HepG2 (cell line): ENCODE results near the gene SECTM1. TPM values are rescaled to one million over a fixed set of nuclear protein-coding genes. Genes with fewer than 3 reads are reported as not detected.

Experiments
- ATF7 ChIP-seq, 2 experiments: fragments of 450-650 bp in 1 of 2; sonication (generic) in 1 of 2; formaldehyde crosslinking in 1 of 2; IDR thresholded peaks; 2 replicates each; pipeline versions ENCODE4 v1.4.0 to v1.6.1; 2016 to 2020; ENCODE audit warnings: antibody characterized with exemption in 1 of 2, mild to moderate bottlenecking in 1 of 2, missing genetic modification reagents in 1 of 2
- CCAR2 ChIP-seq: fragments of 200-400 bp; formaldehyde crosslinking; optimal IDR thresholded peaks from 2 replicates; pipeline ENCODE3; 2018; ENCODE audit warnings: low read depth, mild to moderate bottlenecking, low read length, moderate library complexity
- HCFC1 ChIP-seq: fragments of 150-350 bp; IDR thresholded peaks from 2 replicates; pipeline ENCODE4 v1.6.1; 2014; ENCODE audit warnings: low read depth, low read length
- MYNN ChIP-seq: sonication (generic); formaldehyde crosslinking; IDR thresholded peaks from 2 replicates; pipeline ENCODE4 v1.4.0; 2020; ENCODE audit warnings: mild to moderate bottlenecking, low read depth, missing genetic modification reagents
- POGZ ChIP-seq: sonication (generic); formaldehyde crosslinking; IDR thresholded peaks from 2 replicates; pipeline ENCODE4 v1.4.0; 2020; ENCODE audit warnings: mild to moderate bottlenecking, missing genetic modification reagents
- PRPF4 ChIP-seq: fragments of 200-400 bp; formaldehyde crosslinking; IDR thresholded peaks from 2 replicates; pipeline ENCODE4 v1.6.1; 2016; ENCODE audit warnings: low read length, low read depth; ENCODE audit not compliant: poor library complexity, severe bottlenecking
- SP4 ChIP-seq: sonication (generic); formaldehyde crosslinking; IDR thresholded peaks from 2 replicates; pipeline ENCODE4 v1.8.1; 2023; ENCODE audit warnings: mild to moderate bottlenecking, missing genetic modification reagents
- ZNF431 ChIP-seq: sonication (generic); formaldehyde crosslinking; IDR thresholded peaks from 2 replicates; pipeline ENCODE4 v1.9.0; 2022; ENCODE audit warnings: missing genetic modification reagents, low read depth, mild to moderate bottlenecking, borderline replicate concordance
- ZNF629 ChIP-seq: sonication (generic); formaldehyde crosslinking; conservative IDR thresholded peaks from 2 replicates; pipeline ENCODE4 v1.5.0; 2020; ENCODE audit warnings: missing genetic modification reagents
- ZNF850 ChIP-seq: sonication (generic); formaldehyde crosslinking; conservative IDR thresholded peaks from 2 replicates; pipeline ENCODE4 v1.9.0; 2021; ENCODE audit warnings: mild to moderate bottlenecking, missing genetic modification reagents
- ZSCAN25 ChIP-seq: sonication (generic); formaldehyde crosslinking; IDR thresholded peaks from 2 replicates; pipeline ENCODE4 v1.8.0; 2022; ENCODE audit warnings: mild to moderate bottlenecking, missing genetic modification reagents
- polyA plus RNA-seq, 8 experiments: library from polyadenylated mRNA; depleted of rRNA in 3 of 8; stranded (reverse) in 7 of 8; unstranded in 1 of 8; fragments of >200 nt; fragmentation: Illumina TruSeq in 4 of 8; extraction: Trizol in 4 of 8; gene quantifications; 2 replicates each; pipeline versions ENCODE4 v1.2.1 to v1.2.3, GENCODE V29; 2011 to 2016; ENCODE audit warnings: low read depth in 4 of 8, missing spikeins in 1 of 8, mixed read lengths in 1 of 8; ENCODE audit not compliant: insufficient read depth in 1 of 8
- total RNA-seq, 5 experiments: library from RNA; depleted of rRNA; stranded (reverse); fragments of >200 nt; fragmentation: Illumina TruSeq; extraction: Trizol; gene quantifications; 2 replicates each; pipeline ENCODE4 v1.2.3, GENCODE V29; 2016; ENCODE audit warnings: low read depth in 1 of 5
- TF ChIP-seq, protein P1 (sequence below): sonication (generic); formaldehyde crosslinking; IDR thresholded peaks from 2 replicates; pipeline ENCODE4 v1.4.0; 2020; ENCODE audit warnings: missing genetic modification reagents, borderline replicate concordance
- TF ChIP-seq, protein P2 (sequence below): sonication (generic); formaldehyde crosslinking; IDR thresholded peaks from 2 replicates; pipeline ENCODE4 v1.5.0; 2020; ENCODE audit warnings: mild to moderate bottlenecking, low read depth, missing genetic modification reagents, borderline replicate concordance
- TF ChIP-seq, protein P3 (sequence below): sonication (generic); formaldehyde crosslinking; IDR thresholded peaks from 2 replicates; pipeline ENCODE4 v1.5.0; 2020; ENCODE audit warnings: mild to moderate bottlenecking, missing genetic modification reagents, moderate library complexity
- TF ChIP-seq, protein P4 (sequence below): sonication (generic); formaldehyde crosslinking; IDR thresholded peaks from 2 replicates; pipeline ENCODE4 v1.5.0; 2020; ENCODE audit warnings: mild to moderate bottlenecking, missing genetic modification reagents, borderline replicate concordance
- TF ChIP-seq, protein P5 (sequence below): sonication (generic); formaldehyde crosslinking; IDR thresholded peaks from 2 replicates; pipeline ENCODE4 v1.9.0; 2021; ENCODE audit warnings: mild to moderate bottlenecking, missing genetic modification reagents

The SECTM1 gene
- total and polyA plus RNA-seq, 2 of the 13 experiments (the other 11 are each of a cell fraction or from before 2014, with no cell fraction given), result 3.5 to 5.3 TPM

DNA sequence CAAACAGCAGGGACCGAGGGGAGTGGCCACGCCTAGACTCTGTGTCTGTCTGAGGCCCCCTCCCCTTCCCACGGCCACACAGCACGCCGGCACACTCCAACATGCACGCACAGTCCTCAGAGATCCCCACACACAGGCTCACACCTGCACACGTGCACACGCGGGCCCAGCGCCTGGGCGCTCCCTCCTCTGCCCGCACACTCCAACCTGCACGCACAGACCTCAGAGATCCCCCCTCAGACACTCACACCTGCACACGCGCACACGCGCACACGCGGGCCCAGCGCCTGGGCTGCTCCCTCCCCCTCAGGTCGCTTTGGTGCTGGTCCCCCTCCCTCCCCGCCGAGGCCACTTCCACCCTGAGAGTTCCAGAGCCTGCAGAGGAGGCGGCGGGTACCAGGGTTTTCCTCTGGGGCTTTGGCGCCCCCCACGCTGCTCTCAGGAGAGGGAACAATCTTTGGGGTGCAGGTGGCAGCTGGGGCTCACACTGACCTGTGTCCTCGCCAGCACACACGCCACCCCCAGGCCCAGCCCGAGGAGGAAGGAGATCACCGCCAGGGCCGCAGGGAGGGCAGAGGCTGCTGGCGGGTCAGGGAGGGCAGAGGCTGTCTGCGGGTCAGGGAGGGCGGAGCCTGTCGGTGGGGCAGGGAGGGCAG is 17.7 kb downstream of the SECTM1 start (continued):
- TF ChIP-seq, protein P1, sequence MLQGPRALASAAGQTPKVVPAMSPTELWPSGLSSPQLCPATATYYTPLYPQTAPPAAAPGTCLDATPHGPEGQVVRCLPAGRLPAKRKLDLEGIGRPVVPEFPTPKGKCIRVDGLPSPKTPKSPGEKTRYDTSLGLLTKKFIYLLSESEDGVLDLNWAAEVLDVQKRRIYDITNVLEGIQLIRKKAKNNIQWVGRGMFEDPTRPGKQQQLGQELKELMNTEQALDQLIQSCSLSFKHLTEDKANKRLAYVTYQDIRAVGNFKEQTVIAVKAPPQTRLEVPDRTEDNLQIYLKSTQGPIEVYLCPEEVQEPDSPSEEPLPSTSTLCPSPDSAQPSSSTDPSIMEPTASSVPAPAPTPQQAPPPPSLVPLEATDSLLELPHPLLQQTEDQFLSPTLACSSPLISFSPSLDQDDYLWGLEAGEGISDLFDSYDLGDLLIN (CRISPR knock-in tag), result no peak
- TF ChIP-seq MYNN, result no peak
- TF ChIP-seq PRPF4, result no peak
- no peak for TF ChIP-seq ZNF431 (CRISPR knock-in tag)
- TF ChIP-seq SP4 (CRISPR knock-in tag), result no peak
- TF ChIP-seq HCFC1, result no peak
- TF ChIP-seq CCAR2, result no peak
- TF ChIP-seq ZNF850 (CRISPR knock-in tag), result no peak
- TF ChIP-seq, protein P2, sequence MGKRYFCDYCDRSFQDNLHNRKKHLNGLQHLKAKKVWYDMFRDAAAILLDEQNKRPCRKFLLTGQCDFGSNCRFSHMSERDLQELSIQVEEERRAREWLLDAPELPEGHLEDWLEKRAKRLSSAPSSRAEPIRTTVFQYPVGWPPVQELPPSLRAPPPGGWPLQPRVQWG (CRISPR knock-in tag), result no peak
- TF ChIP-seq ATF7 (IDR thresholded peaks at IDR 0.05), result no peak
- TF ChIP-seq ATF7 (CRISPR knock-in tag; IDR thresholded peaks at IDR 0.05), result 0 out of 2 replicates have a peak, but pooled peaks have one; percentile 32
- TF ChIP-seq ZSCAN25 (CRISPR knock-in tag), result peak; percentile 85
- TF ChIP-seq, protein P3, sequence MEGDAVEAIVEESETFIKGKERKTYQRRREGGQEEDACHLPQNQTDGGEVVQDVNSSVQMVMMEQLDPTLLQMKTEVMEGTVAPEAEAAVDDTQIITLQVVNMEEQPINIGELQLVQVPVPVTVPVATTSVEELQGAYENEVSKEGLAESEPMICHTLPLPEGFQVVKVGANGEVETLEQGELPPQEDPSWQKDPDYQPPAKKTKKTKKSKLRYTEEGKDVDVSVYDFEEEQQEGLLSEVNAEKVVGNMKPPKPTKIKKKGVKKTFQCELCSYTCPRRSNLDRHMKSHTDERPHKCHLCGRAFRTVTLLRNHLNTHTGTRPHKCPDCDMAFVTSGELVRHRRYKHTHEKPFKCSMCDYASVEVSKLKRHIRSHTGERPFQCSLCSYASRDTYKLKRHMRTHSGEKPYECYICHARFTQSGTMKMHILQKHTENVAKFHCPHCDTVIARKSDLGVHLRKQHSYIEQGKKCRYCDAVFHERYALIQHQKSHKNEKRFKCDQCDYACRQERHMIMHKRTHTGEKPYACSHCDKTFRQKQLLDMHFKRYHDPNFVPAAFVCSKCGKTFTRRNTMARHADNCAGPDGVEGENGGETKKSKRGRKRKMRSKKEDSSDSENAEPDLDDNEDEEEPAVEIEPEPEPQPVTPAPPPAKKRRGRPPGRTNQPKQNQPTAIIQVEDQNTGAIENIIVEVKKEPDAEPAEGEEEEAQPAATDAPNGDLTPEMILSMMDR (CRISPR knock-in tag), result peak; percentile 53
- TF ChIP-seq, protein P4, sequence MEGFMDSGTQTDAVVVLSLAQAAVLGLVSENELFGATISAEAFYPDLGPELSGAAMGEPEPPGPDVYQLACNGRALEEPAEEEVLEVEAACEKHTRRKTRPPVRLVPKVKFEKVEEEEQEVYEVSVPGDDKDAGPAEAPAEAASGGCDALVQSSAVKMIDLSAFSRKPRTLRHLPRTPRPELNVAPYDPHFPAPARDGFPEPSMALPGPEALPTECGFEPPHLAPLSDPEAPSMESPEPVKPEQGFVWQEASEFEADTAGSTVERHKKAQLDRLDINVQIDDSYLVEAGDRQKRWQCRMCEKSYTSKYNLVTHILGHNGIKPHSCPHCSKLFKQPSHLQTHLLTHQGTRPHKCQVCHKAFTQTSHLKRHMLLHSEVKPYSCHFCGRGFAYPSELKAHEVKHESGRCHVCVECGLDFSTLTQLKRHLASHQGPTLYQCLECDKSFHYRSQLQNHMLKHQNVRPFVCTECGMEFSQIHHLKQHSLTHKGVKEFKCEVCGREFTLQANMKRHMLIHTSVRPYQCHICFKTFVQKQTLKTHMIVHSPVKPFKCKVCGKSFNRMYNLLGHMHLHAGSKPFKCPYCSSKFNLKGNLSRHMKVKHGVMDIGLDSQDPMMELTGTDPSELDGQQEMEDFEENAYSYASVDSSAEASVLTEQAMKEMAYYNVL, result peak; percentile 69; the same call in 1 of the 2 replicates
- no peak for TF ChIP-seq ZNF629 (CRISPR knock-in tag)
- TF ChIP-seq POGZ, result 0 out of 2 replicates have a peak, but pooled peaks have one; percentile 38
- TF ChIP-seq, protein P5, sequence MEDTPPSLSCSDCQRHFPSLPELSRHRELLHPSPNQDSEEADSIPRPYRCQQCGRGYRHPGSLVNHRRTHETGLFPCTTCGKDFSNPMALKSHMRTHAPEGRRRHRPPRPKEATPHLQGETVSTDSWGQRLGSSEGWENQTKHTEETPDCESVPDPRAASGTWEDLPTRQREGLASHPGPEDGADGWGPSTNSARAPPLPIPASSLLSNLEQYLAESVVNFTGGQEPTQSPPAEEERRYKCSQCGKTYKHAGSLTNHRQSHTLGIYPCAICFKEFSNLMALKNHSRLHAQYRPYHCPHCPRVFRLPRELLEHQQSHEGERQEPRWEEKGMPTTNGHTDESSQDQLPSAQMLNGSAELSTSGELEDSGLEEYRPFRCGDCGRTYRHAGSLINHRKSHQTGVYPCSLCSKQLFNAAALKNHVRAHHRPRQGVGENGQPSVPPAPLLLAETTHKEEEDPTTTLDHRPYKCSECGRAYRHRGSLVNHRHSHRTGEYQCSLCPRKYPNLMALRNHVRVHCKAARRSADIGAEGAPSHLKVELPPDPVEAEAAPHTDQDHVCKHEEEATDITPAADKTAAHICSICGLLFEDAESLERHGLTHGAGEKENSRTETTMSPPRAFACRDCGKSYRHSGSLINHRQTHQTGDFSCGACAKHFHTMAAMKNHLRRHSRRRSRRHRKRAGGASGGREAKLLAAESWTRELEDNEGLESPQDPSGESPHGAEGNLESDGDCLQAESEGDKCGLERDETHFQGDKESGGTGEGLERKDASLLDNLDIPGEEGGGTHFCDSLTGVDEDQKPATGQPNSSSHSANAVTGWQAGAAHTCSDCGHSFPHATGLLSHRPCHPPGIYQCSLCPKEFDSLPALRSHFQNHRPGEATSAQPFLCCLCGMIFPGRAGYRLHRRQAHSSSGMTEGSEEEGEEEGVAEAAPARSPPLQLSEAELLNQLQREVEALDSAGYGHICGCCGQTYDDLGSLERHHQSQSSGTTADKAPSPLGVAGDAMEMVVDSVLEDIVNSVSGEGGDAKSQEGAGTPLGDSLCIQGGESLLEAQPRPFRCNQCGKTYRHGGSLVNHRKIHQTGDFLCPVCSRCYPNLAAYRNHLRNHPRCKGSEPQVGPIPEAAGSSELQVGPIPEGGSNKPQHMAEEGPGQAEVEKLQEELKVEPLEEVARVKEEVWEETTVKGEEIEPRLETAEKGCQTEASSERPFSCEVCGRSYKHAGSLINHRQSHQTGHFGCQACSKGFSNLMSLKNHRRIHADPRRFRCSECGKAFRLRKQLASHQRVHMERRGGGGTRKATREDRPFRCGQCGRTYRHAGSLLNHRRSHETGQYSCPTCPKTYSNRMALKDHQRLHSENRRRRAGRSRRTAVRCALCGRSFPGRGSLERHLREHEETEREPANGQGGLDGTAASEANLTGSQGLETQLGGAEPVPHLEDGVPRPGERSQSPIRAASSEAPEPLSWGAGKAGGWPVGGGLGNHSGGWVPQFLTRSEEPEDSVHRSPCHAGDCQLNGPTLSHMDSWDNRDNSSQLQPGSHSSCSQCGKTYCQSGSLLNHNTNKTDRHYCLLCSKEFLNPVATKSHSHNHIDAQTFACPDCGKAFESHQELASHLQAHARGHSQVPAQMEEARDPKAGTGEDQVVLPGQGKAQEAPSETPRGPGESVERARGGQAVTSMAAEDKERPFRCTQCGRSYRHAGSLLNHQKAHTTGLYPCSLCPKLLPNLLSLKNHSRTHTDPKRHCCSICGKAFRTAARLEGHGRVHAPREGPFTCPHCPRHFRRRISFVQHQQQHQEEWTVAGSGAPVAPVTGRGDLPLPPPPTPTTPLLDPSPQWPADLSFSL, result no peak
